HG02885 (cell line): ENCODE measurements around the gene SLC16A7.

Experiments used
- ATAC-seq: cut with Tn5 transposase; IDR thresholded peaks from one replicate; pipeline ENCODE4 v1.9.1; 2021; ENCODE audit warnings: mild to moderate bottlenecking; ENCODE audit not compliant: unreplicated experiment, poor library complexity

The SLC16A7 gene

DNA sequence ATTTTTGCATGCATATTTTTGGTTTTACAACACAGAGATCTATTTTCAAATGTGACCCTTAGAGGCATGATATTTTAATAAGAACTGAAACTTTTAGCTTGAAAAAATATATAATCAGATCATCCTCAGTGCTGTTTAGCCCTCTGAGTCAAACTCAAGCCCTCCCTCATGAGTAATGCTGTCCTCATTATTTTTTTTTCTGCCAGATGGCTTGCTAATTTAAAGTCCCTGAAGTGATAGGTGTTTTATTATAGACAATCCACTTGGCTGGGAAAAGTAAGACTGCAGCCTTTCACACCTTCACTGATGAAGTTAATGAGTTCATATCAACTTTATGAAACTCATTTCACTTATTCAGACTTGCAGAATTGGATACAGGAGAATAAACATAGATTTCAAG is 227.7 kb downstream of the SLC16A7 start:
- ATAC-seq: no peak

GRCh38 chr12:59827767-59828166 is 231.9 kb downstream of the SLC16A7 start:
- ATAC-seq: no peak

DNA sequence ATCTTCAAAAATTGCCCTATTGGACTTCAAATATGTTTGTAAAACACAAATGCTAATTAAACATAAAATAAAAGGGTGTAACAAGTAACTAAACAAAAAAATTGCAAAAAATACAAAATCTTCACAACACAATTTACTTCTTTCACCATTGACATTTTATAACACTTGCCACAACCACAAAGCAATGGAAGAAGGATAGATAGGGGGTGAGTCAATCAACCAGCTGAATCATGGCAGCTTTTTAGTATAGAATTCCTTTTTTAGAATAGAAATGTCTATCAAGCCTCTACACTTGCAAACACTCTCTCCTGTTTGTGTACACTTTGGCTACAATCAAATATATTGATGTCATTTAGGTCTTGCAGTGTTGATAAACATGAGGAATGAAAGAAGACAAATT is 232.7 kb downstream of the SLC16A7 start:
- no peak for ATAC-seq

DNA sequence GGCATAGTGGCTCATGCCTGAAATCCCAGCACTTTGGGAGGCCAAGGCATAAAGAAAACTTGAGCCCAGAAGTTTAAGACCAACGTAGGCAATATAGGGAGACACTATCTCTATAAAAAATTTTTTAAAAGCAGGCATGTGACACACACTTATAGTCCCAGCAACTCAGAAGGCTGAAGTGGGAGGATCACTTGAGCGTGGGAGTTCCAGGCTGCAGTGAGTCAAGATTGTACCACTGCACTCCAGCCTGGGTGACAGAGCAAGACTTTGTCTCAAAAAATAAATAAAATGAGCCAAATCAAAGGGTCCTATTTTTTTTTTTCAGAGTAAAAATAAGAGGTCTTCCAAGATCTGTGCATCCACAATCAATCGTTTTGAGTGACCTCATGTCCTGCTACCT is 237.6 kb downstream of the SLC16A7 start:
- no peak for ATAC-seq

- peak; percentile 77 for ATAC-seq
Measured at GRCh38 chr12:59834659-59835474, 239.0 kb downstream of the SLC16A7 start.
